HG03469 (cell line): ENCODE data around the gene KRT6C.
"Not testable (repeated sequence)": the region's sequence is repeated elsewhere in the genome, so short reads cannot be mapped to it uniquely, and the experiment has no call there.

Experiments used
- ATAC-seq: cut with Tn5 transposase; IDR thresholded peaks from one replicate; pipeline ENCODE4 v1.9.1; 2021; ENCODE audit warnings: mild to moderate bottlenecking, moderate library complexity, moderate number of reproducible peaks; ENCODE audit not compliant: unreplicated experiment

The KRT6C gene

GRCh38 chr12:52500574-52500973 is 27.0 kb upstream of the KRT6C start:
- ATAC-seq: not testable (repeated sequence)

DNA sequence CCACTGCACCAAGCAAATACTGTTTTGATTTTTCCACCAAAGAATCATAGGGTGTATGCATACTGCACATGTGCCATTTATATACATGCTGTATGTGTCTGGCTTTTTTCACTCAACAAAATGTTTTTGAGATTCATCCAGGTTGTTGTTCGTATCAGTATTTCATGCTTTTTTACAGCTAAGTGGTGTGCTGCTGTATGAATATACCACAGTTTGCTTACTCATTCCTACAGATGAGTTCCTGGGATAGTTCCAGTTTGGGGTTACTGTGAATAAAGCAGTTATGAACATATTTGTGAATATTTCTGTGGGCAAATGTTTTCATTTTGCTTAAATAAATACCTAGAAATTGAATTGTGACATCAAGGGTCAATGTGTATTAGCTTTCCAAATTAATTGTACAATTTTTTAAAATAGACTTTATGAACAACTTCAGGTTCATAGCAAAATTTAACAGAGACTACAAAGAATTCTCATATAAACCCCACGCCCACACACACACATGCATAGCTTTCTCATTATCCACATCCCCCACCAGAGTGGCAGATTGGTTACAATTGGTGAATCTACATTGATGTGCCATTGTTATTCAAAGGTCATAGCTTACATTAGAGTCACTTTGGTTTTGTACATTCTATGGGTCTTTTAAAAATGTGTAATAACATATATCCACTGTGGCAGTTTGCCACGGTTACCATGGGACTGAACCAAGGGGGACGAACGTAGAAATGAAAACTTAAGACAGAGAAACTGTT is 26.4 kb upstream of the KRT6C start:
- no peak for ATAC-seq

GRCh38 chr12:52498946-52499345 is 25.3 kb upstream of the KRT6C start:
- ATAC-seq: no peak

- ATAC-seq: no peak
Measured at GRCh38 chr12:52497975-52498374, 24.4 kb upstream of the KRT6C start.

DNA sequence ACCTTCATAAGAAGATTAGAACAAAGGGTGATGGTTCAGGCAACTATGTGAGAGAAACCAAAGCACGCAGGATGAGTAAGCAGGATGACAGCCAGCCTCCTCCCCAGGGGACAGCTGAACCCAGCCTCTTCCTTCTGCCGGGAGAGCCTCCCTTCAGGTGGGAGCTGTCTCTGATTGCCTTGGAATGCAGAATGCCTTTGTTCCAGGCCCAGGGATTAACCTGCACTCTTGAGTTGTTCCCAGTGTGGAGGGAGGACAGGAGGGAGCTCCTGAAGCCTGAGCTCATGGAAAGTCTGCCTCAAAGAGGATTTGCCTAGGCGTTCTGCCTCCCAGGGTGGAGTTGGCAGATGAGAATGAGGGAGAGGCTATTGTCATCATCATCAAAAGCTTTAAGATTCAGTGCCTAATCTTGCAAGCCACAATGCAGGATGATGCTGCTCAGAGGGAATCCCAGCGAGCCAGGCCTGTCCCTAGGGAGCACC is 23.0 kb upstream of the KRT6C start:
- ATAC-seq: no peak

GRCh38 chr12:52496054-52496453 is 22.4 kb upstream of the KRT6C start:
- no peak for ATAC-seq

DNA sequence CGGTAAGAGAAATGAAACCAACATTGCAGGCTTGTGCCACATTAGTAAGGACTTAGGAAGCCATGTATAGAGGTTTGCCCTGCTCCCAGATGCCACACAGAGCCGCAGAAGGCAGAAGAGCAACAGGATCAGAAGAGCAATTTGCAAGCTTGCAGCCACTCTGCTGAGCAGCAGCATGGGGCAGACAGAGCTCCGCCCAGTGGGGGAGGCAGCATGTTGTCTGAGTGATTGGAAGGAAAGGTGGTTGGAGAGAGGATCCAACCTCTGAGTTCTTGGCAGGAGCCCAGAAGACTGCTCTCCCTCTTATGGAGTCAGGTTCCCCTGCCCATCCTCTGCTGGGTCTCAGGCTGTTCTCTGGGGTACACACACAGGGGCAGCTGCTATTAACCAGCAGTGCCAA is 21.8 kb upstream of the KRT6C start:
- ATAC-seq: no peak

DNA sequence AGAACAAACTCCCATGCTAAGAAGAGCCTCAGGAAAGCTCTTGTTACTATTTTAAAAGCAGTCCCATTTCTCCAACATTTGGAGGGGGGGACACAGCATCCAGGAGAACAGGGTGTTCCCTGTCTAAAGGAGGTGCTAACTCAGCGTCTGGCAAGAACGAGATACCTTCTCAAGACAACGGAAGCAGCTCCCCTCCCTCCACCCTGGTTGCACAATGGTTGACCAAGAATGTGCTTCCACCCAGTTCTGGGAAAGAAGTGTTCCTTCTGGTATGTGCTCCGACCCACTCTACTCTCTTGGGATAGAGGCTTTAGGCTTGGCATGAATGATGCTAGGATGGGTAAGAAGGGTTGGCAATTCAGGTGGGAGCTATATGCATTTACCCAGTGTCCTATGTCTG is 20.9 kb upstream of the KRT6C start:
- ATAC-seq: no peak

GRCh38 chr12:52494100-52494499 is 20.5 kb upstream of the KRT6C start:
- ATAC-seq: no peak

DNA sequence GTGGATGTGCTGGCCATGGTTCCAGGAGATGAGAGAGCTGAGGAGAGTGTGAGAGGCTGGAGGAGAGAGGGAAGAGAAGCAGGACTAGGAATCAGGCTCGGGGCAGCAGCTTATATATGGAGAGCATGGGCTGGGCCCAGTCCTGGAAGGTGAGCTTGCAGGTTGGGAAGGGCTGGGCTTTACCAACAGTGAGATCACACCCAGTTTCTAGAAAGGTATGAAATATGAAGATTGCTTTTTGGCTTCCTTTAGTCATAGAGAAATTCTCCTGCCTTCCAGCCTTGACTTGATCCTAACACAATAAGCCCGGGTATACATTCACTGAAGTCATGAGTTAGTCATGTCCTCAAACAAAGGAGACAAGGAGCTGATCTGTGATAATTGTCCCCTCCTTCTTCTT is 19.6 kb upstream of the KRT6C start, which contains the start of gene KRT6A:
Gene KRT6A (minus strand): TSS at position 86 of the 400 bp plus-strand sequence. CDS start 69 bp downstream, at position 17.
- no peak for ATAC-seq

GRCh38 chr12:52492405-52492804 is 18.8 kb upstream of the KRT6C start:
- ATAC-seq: not testable (repeated sequence)

DNA sequence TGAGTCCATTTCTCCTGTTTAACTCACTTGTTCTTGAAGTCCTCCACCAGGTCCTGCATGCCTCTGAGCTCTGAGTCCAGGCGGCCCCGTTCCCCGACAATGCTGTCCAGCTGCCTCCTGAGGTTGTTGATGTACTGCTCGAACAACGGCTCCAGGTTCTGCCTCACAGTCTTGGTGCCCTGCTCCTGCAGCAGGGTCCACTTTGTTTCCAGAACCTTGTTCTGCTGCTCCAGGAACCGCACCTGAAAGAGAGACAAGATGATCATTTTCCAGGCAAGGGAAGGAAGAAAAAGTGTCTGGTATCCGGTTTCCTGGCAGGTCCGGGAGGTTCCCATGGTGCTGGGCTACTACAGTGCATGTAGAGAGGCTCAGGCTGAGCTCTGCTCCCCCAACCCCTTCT is 17.9 kb upstream of the KRT6C start:
- ATAC-seq: not testable (repeated sequence)

GRCh38 chr12:52488736-52489135 is 15.1 kb upstream of the KRT6C start:
- ATAC-seq: no peak

GRCh38 chr12:52487744-52488443 is 14.3 kb upstream of the KRT6C start:
- not testable (repeated sequence) for ATAC-seq

DNA sequence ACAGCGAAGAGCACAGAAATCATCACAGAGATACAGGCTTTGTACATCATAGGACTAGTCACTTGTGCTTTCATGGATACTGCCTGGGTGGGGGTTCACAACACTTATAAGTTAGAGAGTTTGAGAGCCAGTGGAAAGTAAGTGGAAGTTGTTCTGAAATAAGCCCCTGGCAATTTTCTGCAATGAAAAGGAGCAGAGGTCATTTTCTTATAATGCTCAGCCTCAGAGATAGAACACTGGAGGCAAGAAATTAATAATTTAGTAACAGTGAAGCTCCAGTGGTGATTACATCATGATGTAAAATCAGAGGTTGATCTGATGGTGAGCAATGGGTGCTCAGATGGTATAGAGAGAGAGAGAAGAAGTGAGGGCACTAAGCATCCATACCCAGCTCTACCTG is 13.6 kb upstream of the KRT6C start:
- no peak for ATAC-seq

- ATAC-seq: no peak
Measured at GRCh38 chr12:52486166-52487105, 12.8 kb upstream of the KRT6C start.

GRCh38 chr12:52480073-52480472 is 6.5 kb upstream of the KRT6C start:
- no peak for ATAC-seq

DNA sequence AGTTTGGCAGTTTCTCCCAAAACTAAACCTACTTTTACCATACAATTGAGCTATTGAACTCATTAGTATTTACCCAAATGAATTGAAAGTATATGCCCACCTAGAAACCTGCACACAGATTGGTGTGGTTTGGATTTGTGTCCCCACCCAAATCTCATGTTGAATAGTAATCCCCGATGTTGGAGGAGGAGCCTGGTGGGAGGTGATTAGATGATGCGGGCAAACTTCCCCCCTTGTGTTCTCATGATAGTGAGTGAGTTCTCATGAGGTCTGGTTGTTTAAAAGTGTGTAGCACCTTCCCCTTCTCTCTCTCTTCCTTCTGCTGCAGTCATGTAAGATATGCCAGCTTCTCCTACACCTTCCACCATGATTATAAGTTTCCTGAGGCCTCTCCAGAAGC is 4.0 kb upstream of the KRT6C start:
- ATAC-seq: no peak

DNA sequence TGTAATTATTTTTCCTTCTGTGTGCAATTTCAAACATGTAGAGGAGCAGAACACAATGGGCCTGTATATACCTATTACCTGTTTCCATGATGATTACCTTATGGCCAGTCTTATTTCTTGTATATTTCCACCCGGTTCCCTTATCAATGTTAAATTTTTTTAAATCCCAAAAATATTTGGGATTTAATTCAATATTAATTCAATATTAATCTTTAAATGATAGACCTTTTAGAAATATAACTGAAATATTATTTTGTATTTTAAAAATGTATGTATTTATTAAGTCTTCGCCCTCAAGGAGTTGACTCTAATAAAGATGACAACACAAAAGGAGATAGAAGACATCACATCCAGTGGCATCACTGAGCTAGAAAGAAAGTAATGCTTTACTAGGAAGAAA is 607 bp upstream of the KRT6C start:
- no peak for ATAC-seq

DNA sequence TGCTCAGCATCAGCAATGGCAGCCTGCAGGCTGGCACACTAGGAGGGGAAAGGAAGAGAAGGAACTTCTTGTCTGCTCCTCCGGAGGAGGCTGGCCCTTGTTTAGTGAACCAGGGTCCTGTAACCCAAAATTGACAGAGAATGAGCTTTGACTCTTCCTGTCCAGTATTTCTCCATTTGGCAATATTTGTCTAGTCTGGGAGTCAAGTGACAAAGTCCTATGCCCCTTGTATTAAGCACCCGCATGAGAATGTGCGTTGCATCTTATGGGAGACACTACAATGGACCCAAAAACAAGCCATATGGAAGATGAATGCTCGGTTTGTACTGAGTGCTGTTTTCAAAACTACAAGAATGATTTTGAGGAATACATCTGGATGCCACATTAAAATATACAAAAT is 3.8 kb downstream of the KRT6C start:
- ATAC-seq: no peak

DNA sequence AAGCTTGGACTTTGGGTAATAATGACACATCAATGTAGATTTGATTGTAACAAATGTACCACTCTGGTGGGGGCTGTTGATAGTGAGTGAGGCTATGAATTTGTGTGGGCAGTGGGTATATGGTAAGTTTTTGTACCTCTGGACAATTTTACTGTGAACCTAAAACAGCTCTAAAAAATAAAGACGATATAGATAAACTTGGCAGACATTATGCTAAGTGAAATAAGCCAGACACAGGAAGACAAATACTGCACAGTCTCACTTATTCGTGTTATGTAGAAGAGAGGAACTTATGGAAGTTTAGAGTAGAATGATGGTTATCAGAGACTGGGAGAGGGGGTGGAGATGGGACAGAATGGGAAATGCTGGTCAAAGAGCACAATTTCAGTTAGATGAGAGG is 8.7 kb downstream of the KRT6C start:
- ATAC-seq: no peak
